Activated CD4-positive, CD25-positive, alpha-beta regulatory T cell treated with anti-CD3 and anti-CD28 coated beads, Interleukin-2, amount 50 U/mL, for 16 hours (primary cell): ENCODE results near the gene MRPL20.
"Not testable (repeated sequence)": the region's sequence is repeated elsewhere in the genome, so short reads cannot be mapped to it uniquely, and the experiment has no call there.

ENCODE experiments used
- DNase-seq: peaks from one replicate; pipeline ENCODE4 v3.0.0-alpha.2; 2020; ENCODE audit warnings: low read depth, low spot score

The MRPL20 gene

DNA sequence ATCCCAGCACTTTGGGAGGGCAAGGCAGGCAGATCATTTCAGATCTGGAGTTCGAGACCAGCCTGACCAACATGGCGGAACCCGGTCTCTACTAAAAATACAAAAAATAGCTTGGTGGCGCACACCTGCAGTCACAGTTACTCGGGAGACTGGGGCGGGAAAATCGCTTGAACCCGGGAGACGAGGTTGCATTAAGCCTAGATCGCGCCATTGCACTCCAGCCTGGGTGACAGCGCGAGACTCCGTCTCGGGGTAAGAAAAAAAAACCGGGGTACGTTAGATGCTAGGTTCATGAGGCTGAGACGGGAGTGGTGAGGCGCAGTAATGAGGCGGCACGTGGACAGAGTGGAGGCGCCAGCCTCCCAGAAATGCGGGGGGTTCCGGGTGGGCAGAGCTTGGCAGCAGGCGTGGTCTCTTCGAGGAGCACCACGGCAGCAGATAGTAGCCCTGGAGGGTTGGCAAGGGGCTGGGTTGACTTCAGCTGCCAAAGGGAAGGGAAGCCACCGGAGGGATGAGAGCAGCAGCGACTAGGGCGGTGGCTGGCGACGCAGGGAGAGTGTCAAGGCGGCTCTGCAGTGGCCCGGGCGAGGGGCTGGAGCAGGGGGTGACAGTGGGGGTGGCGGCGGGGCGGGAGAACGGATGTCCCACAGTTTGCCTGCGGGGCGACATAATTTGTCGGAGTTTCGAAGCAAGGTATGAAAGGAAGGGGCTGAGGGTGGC lies 832 bp downstream of the MRPL20 start:
- no peak for DNase-seq

DNA sequence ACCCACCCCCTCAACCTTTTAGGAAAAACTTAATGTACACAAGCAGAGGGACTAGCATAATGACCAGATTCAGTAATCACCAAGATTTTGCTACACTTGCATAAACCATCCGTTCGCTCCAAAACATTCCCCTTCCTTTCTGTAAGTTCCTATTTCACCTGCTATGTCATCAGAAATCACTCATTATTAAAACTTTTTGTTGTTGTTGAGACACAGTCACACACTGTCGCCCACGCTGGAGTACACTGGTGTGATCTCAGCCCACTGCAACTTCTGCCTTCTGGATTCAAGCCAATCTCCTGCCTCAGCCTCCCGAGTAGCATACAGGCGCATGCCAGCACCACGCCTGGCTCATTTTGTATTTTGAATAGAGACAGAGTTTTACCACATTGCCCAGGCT lies 3.4 kb downstream of the MRPL20 start:
- no peak for DNase-seq

DNA sequence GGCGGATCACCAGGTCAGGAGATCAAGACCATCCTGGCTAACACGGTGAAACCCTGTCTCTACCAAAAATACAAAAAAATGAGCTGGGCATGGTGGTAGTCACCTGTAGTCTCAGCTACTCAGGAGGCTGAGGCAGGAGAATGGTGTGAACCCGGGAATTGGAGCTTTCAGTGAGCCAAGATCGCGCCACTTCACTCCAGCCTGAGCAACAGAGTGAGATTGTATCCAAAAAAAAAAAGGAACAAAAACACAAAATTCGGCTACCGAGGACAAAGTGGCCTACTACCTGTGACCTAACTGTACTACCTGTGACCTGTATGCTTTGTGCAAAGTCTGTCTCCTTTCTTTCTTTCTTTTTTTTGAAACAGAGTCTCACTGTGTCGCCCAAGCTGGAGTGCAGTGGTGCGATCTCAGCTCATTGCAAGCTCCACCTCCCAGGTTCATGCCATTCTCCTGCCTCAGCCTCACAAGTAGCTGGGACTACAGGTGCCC lies 4.1 kb downstream of the MRPL20 start:
- DNase-seq = not testable (repeated sequence)

DNA sequence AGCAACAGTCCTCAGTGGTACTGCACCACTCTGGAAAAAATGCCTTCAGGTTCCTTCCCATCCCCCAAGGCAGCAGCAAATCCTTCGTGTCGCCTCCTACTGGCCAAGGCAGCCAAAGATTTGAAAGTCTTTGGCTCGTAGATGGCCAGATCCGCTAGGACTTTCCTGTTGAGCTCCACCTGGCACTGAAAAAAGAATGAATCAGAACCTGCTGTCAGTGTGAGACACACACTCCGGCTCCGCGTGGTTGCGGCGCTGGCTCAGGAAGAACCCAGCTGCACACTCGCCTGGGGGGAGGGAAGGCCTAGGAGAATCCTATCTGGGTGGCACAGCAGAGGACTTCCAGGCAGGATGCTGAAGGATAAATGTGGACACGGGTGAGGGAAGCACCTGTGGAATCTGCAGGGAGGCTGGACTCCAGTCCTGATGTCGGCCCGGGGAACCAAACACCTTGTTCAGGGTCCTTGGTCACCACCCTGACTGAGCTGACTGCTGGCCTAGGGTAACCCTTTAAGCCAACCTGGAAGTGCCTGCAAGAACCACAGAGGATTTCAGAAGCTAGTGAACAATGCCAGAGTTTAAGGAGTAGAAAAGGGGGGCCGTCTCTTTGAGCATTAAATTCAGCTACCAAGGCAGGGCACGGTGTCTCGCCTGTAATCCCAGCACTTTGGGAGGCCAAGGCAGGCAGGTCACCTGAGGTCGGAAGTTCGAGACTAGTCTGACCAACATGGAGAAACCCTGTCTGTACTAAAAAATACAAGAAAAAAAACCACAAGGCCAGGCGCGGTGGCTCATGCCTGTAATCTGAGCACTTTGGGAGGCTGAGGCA lies 4.8 kb downstream of the MRPL20 start:
- DNase-seq = no peak

DNA sequence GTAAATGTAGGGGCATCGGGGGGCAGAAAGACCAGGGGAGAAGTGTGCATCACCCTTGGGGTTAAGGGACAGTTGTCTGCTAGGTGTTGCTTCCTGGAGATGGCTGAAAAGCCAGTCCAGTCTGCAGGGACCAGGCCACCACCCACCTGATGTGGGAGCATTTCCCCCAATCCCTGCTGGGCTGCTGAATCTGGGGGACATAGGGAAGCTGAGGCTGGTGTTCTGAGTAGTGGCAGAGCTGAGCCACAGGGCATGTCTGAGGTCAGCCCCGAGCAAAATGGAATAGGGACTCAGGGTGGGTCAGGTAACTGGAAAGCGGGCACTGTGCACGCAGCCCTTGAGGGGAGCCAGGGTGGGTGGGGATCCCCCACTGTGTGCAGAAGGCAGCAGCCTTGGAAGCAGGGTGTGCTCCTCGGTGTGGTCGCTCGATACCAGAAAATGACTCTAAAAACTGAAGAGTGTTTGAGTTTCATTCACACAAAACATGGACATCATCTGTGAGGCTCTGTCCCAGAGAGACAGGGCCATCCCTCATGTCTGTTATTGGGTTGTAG lies 5.6 kb downstream of the MRPL20 start:
- DNase-seq = no peak

DNA sequence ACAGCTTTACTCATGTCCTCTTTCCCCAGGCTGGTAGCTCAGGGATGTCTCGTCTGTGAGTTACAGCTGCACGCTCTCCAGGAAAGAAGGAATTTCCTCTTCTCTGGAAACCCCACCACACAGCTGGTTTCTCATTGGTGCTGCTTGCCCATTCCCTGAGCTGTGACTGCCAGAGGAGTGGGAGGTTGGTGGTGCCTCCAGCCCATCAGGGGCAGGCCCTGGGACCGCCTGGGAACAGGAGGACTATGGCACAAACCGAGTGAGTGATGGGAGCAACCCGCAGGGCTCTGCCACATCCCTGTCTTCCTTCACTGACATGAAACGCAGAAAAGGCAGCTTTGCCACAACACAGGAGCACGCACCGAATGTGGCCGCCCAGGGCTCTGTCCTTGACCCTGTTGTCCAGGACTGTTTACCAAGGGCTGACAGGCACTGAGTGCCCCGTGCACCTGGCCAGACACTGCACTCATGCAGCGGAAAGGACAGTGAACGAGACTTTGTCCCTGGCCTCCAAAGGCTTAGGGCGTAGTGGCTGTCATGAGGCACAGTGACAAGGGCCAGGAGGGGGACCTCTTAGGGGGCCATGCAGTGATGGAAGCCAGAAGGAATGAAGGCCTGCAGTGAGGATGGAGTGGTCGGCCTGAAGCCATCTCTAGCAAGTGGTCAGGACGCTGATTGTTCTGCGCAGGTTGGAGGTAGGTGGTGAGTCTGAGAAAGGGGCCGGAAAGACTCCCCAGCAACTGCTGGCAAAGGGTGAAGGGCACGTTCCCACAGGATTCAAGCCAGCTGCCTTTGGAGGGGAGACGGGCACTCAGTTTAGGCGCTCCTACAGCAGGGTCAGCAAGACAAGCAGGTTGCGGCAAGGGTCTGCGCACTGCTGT lies 6.3 kb downstream of the MRPL20 start:
- DNase-seq = no peak

DNA sequence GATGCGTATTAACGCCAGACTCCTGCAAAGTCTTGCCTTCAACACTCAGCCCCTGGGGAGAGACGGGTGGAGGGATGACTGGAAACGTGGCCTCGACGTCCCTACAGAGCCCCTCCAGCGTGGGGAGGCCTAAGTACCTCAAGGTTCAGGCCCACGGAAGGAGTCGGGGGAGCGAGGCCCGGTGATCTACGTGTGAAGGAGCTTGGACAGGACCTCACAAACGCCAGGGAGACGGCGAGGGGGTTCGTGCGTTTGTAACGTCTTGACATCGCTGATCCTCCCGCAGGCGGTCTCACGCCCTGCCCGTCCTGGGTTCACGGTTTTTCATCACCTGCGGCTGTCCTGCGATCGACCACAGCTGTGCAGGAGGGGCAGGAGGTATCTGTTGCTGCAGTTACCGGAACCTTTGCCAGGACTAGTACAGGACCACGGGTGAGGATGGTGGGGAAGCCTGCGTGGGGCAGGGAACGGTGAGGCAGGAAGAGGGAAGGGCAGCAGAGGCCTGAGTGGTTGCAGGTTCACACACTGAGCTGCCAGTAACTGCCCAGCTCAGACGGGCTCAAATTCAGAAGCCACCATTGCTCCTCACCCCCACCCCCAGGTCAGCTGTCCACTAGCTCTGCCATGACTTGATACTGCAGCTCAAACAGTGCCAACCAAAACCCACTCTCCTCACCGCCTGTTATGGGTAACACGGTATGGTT lies 7.1 kb downstream of the MRPL20 start:
- no peak for DNase-seq

DNA sequence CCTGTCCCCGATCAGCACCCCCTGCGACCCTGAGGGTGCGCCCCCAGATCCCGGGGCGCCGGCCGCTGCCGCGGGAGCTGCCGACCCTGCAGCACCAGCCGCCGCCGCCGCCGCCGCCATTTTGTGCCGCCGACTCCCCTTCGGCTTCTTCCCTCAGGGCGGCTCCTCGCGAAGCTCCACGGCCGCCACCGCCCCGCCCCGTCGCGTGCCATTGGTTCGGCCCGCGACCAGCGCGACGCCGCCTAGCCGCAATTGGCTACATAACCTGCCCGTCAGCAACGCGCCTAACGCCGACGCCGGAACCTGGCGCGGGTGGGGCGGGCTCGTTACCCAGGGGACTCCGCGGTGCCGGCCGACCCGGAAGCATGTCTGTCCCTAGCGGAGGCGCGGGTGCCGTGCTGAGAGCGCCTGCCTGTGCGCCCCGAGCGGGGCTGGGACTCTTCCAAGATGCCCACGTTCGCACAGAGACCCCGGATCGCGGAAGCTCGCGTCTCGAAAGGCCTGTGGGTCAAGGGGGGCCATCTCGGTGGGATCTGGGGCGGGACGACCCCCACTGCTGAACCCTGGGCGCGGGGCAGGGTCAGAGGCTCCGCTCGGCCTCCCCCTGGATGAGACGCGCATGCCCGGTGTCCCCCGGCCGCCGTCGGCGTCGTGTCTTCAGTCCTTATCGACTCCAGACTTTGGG lies 7.8 kb downstream of the MRPL20 start, which contains the start of gene CCNL2:
Gene CCNL2, minus strand, starts transcription at position 149 of the 685 bp plus-strand sequence. Its CDS starts 29 bp downstream, at position 120.
- peak; percentile 98 for DNase-seq

DNA sequence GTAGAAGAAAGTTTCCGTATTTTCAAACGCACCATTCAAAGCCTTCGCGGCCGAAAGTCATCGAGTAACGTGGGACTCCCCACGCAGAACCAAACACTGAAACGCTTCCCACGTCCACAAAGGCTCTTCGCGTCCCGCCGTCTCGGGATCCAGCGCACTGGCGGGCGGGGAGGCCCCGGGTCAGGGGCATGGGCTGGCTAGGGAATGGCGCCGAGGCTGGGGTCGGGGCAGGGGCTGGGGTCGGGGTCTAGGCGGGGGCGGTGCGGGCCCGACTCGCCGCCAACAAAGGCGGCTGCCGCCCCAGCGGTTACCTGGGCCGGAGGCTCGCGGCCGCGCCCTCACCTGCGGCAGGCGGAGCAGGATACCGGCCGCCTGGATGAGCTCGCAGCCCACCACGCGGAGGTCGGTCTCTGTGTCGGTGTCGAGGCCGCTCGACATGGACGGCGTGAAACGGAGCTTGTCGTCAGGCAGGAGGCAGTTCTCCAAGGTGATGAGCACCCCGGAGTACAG lies 8.4 kb downstream of the MRPL20 start:
- DNase-seq = no peak

DNA sequence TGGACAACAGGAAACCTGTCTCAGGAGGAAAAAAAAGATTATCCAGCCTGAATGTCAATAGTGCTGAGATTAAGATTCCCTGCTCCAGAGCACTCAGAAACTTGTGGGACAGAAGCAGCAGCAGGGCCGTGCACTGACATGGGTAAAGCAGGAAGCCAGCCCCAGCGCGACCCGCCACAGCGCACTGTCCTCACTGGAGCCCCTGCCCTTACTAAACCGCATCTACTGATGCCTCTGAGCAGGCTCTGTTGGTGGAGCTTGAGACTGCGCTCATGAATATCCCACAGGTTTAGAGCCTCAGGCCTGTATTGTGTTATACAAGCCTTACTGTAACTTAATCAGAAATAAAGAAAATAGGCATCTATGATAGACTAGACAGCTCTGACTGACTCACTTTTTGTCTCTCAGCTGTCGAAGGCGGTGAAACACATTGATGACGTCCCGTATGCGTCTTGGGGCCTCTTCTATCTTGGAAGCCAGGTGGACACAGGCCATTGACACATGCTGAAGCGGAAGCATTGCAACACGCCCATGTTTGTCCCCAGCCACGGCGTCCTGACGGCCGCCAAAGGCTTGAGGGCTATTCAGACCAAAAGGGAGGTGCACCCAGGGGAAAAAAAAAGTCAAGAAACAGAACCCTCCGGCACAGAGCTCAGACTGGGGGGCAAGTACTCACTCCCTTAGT lies 9.1 kb downstream of the MRPL20 start:
- no peak for DNase-seq

DNA sequence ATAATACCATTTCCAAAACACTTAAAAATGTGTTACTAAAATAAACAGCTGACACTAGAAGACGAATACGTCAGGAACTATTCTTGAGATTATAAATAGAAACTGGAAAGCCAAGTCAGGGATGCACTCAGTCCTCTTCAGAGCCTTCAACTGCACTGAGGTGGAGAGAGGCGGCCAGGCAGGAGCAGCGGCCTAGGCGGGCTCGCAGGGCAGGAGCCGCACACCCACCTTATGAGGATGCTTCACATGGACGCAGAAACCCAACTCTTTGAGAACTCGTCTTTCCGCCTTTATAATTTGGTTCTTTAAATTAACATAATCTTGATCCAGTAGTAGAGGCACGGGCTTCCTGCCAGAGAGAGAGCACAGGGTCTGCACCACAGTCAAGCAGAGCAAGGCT lies 11.9 kb downstream of the MRPL20 start:
- no peak for DNase-seq

DNA sequence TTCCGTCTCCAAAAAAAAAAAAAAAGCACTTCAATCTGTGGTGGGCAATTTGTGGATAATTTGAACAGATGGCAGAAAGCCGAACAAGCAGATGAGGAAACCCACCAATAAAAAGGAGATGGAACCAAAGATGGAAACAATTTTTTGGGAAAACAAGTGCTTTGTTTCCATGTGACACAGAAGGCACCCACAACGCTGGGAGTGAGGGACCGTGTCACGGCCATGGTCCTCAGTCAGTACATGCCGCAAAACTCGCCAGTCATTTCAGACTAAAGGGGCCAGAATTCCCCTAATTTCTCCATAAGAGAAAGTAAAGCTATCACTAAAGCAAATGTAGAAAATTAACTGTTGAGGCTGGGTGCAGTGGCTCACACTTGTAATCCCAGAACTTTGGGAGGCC lies 13.0 kb downstream of the MRPL20 start:
- DNase-seq = no peak

DNA sequence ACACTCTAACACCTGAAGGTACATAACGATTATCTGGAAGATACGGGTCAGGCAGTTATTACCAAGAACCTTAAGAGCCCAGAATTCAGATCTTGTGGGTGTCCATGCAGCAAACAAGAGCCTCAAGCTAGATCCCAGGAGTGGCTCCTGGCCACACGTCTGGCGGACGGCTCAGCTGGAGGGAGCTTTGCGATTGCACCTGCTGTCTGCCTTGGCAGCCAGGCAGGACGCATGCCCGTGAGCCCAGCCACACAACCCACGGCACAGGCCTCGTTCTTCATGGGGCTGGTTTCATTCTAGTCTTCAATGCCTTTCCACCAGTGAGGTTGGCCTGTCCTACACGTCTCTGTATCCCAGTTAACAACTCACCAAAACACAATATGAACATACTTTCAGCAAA lies 13.7 kb downstream of the MRPL20 start:
- DNase-seq = no peak

DNA sequence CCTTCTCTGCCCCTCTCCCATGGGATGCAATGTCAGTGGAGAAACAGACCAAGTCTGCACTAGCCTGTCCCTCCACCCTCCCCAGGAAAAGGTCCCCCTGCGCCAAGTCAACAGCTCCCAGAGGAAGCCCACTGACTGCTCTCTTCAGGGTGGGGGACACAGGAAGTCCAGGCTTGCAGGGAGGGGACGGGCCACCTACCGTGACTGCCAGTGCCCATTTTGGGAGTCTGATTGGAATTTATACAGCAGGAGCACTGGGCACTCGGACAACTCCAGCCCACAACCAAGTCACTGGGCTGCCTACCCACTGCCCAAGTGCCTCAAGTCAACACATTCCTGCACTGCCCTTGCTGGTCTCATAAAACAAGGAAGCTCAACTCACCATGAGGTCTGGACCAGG lies 14.1 kb downstream of the MRPL20 start:
- DNase-seq = no peak

DNA sequence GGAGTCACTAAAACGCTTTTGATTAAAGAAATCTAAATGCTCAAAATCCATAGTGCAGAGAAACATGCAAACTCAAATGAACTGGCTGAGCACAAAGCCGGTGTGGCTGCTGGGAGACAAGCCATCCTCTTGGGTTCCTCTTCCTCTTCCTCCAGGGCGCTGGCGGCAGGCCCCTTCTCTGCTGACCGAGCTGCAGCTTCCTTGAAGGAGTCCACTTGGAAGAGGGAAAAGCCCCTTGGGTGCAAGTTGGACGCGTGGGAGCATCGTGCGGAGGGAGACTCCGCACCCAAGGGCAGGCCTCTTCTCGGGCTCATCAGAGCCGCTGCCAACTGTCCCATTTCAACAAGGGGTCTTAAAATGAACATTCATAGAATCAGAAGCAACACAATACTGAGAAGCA lies 15.9 kb downstream of the MRPL20 start:
- no peak for DNase-seq

DNA sequence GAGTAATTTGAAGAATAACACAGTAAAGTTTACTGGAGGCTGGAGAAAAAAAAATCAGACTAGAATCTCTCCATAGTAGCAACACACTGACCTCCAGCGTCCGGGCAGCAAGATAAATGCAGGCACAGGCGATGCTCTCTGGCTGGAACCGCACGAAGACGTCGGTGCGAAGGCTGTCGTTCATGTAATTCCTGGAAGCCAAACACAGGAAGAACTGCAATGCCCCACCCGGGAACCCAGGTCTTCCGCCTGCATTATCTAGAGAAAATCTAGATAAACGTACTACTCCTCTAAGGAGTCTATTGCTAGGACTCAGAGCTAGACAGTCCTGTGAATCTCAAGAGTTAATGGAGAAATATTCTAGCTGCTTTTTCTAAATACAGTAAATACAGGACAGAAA lies 16.4 kb downstream of the MRPL20 start:
- no peak for DNase-seq

DNA sequence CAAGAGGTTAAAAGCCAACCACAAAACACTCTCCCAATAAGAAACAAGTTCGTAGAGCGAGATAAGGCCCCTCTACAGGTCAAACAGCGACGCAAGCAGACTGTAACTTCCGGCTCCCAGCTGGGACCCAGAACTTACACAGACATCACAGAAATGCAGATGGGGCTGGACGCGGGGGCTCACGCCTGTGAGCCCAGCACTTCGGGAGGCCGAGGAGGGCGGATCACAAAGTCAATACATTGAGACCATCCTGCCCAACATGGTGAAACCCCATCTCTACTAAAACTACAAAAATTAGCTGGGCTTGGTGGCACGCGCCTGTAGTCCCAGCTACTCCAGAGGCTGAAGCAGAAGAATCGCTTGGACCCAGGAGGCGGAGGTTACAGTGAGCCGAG lies 19.0 kb downstream of the MRPL20 start:
- DNase-seq = no peak

DNA sequence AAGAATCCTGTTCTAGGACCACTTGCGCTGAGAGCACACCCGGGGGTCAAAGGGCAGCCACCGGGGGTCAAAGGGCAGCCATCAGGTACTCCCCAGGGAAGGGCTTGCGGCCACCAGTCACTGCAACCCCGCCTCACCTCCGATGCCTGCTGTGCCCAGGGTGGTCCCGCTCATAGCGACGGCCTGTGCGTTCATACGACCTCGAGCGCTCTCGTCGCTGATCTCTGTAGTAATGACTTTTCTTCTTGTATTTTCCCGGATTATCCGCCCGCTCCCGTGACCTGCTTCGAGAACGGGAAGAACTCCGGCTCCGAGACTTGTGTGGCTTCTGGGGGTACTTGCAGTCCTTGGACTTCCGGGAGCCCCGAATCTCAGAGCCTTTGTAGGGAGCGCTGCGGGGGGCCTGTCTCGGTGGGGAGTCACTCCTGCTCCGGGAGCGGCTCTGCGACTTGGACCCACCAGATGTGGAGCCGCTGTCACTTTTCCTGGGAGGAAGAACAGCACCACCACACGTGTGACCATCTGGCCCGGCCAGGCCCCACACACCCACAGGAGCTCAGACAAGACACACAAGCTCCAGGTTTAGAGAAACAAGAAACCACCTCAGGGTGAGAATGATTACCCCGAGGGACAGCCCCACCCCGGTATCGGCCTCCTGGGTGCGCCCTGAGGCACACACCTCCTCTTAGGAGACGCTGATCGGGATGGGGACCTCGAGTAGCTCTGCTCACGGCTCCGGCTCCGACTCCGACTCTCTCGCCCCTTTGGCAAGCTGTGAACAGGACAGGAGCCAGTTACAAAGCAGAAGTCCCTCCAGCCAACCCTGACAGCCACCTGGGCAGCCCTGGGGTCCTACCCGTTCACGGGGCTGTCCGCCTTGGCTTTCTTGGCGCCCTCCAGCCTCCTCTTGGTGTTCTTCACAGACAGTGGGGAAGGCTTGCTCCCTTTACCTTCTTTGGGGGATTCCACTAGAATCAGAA lies 19.7 kb downstream of the MRPL20 start:
- DNase-seq = no peak
